CD4-positive, alpha-beta T cell (primary cell): ENCODE results near the gene SLC44A5. TPM values are rescaled to one million over a fixed set of nuclear protein-coding genes. Genes with fewer than 3 reads are reported as not detected.
"Not testable (repeated sequence)": the region's sequence is repeated elsewhere in the genome, so short reads cannot be mapped to it uniquely, and the experiment has no call there.

ENCODE experiments used
- ATAC-seq: fragments of 200-7000 bp; cut with Tn5 transposase; one replicate; pipeline ENCODE4 v1.10.0; 2022; ENCODE audit warnings: mild to moderate bottlenecking; ENCODE audit not compliant: poor library complexity
- CTCF ChIA-PET: fragments of 350-600 bp; sonication (Branson Sonifier 250); formaldehyde crosslinking; loops from one replicate; lab custom pipeline; 2021; ENCODE audit warnings: antibody characterized with exemption, inconsistent platforms; lab: Charles Lee
- POLR2A ChIA-PET: fragments of 350-600 bp; sonication (Branson Sonifier 250); formaldehyde crosslinking; loops from one replicate; lab custom pipeline; 2021; ENCODE audit warnings: antibody characterized with exemption, inconsistent platforms; lab: Charles Lee
- DNase-seq, 14 experiments: peaks; one replicate each; pipeline ENCODE4 v3.0.0-alpha.2; 2013 to 2020; ENCODE audit warnings: mixed read lengths in 2 of 14
- H3K27ac ChIP-seq, 2 donors: one replicate each; pipeline versions ENCODE4 v1.5.1 to v1.7.0; 2013; ENCODE audit warnings: low read length in 2 of 2, low read depth in 1 of 2, mild to moderate bottlenecking in 1 of 2
- H3K27me3 ChIP-seq, 2 experiments: 1 replicate in 1 of 2; 2 replicates in 1 of 2; pipeline versions ENCODE4 v1.6.1 to v1.7.0; 2013; ENCODE audit warnings: low read length in 2 of 2, control low read depth in 1 of 2, mild to moderate bottlenecking in 1 of 2, moderate library complexity in 1 of 2; ENCODE audit not compliant: insufficient read depth in 2 of 2, control insufficient read depth in 1 of 2
- H3K36me3 ChIP-seq: one replicate; pipeline ENCODE4 v1.6.1; 2013; ENCODE audit warnings: low read length, control low read depth; ENCODE audit not compliant: insufficient read depth
- H3K4me1 ChIP-seq: one replicate; pipeline ENCODE4 v1.6.1; 2013; ENCODE audit warnings: low read length, control low read depth; ENCODE audit not compliant: insufficient read depth
- H3K4me3 ChIP-seq: one replicate; pipeline ENCODE4 v1.5.1; 2013; ENCODE audit warnings: mild to moderate bottlenecking, low read length, moderate library complexity
- H3K9me3 ChIP-seq, 2 experiments: 1 replicate in 1 of 2; 2 replicates in 1 of 2; pipeline versions ENCODE4 v1.6.1 to v1.7.0; 2013; ENCODE audit warnings: low read length in 2 of 2, mild to moderate bottlenecking in 2 of 2, control low read depth in 1 of 2, moderate library complexity in 1 of 2; ENCODE audit not compliant: control insufficient read depth in 1 of 2, insufficient read depth in 1 of 2
- H3K27ac Mint-ChIP-seq: one replicate; pipeline ENCODE4 v1.8.0; 2020; ENCODE audit warnings: mixed read lengths
- H3K27me3 Mint-ChIP-seq: one replicate; pipeline ENCODE4 v1.8.0; 2021; ENCODE audit warnings: mixed read lengths
- H3K36me3 Mint-ChIP-seq: one replicate; pipeline ENCODE4 v1.8.0; 2021; ENCODE audit warnings: low read depth, mixed read lengths
- H3K4me1 Mint-ChIP-seq: one replicate; pipeline ENCODE4 v1.8.0; 2021; ENCODE audit warnings: low read depth, mixed read lengths
- H3K4me3 Mint-ChIP-seq: one replicate; pipeline ENCODE4 v1.8.0; 2020; ENCODE audit warnings: mild to moderate bottlenecking, mixed read lengths
- H3K9me3 Mint-ChIP-seq: one replicate; pipeline ENCODE4 v1.8.0; 2020; ENCODE audit warnings: mixed read lengths
- intact Hi-C, 2 experiments: fragments of 100-400 bp; cut with DNase I in 1 of 2; cut with micrococcal nuclease in 1 of 2; formaldehyde crosslinking; loops; one replicate each; pipeline versions ENCODE4 v1.15.1 to v1.9.0; 2023 to 2025; cut with DNase I, micrococcal nuclease
- total RNA-seq, 174 experiments: library from RNA in 2 of 174; stranded (reverse) in 2 of 174; gene quantifications; one replicate each; pipeline ENCODE4 v1.2.3 and lab custom pipeline; 2021 to 2026
- TF ChIP-seq, protein P1 (sequence below): fragments of 200-600 bp; IDR thresholded peaks from one replicate; pipeline ENCODE4 v1.8.0; 2022; ENCODE audit warnings: antibody characterized with exemption, mild to moderate bottlenecking

SLC44A5 gene
- total RNA-seq, 2 experiments from 2014 or later = not detected

DNA sequence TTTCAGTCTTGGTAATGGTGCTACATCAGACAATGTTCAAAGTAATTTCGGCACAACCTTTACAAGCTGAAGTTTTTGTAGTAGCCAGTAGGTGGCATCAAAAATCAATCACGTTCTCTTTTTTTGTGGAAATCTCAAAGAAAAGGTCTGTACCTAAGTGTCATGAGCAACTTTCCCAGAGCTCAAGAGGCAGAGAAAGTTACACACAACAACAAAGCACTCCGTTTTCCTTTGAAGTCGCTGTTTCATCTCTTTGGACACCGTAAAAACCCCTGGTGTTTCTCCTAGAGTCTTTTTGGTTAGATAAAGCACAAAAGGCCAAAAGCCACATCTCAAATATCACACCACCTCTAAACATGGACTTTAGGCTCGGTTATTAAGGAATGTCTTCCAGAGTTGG lies 345.1 kb downstream of the SLC44A5 start:
- intact Hi-C loops = loop anchor here in 1 of 2 experiments (10.0 kb wide), 1 partner anchor 1879 kb away; no protein-coding TSS in a partner anchor
- Histone ChIP-seq H3K9me3 (no peaks in the 10 kb centered on the region), H3K4me1 (no peaks in the 10 kb centered on the region), H3K36me3 (no peaks in the 10 kb centered on the region), H3K27ac (no peak overlapping the region), H3K27me3 (no peaks in the 10 kb centered on the region), H3K4me3 (no peak overlapping the region)
- ATAC-seq (no peak), DNase-seq (peak in 2 of 14 experiments; percentile 20 to 36)
- Mint-ChIP-seq H3K27me3 (no peaks in the 10 kb centered on the region), H3K4me1 (no peaks in the 10 kb centered on the region), H3K27ac (no peak overlapping the region), H3K36me3 (no peaks in the 10 kb centered on the region), H3K4me3 (no peak overlapping the region), H3K9me3 (no peaks in the 10 kb centered on the region)
- ChIA-PET CTCF (interaction anchor here (0.6 to 1.0 kb wide), 2 partner anchors 11 to 366 kb away, joined by 3 to 5 read pairs; no protein-coding TSS in a partner anchor), POLR2A (no interaction called here)
- TF ChIP-seq, protein P1, sequence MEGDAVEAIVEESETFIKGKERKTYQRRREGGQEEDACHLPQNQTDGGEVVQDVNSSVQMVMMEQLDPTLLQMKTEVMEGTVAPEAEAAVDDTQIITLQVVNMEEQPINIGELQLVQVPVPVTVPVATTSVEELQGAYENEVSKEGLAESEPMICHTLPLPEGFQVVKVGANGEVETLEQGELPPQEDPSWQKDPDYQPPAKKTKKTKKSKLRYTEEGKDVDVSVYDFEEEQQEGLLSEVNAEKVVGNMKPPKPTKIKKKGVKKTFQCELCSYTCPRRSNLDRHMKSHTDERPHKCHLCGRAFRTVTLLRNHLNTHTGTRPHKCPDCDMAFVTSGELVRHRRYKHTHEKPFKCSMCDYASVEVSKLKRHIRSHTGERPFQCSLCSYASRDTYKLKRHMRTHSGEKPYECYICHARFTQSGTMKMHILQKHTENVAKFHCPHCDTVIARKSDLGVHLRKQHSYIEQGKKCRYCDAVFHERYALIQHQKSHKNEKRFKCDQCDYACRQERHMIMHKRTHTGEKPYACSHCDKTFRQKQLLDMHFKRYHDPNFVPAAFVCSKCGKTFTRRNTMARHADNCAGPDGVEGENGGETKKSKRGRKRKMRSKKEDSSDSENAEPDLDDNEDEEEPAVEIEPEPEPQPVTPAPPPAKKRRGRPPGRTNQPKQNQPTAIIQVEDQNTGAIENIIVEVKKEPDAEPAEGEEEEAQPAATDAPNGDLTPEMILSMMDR = peak; percentile 14

DNA sequence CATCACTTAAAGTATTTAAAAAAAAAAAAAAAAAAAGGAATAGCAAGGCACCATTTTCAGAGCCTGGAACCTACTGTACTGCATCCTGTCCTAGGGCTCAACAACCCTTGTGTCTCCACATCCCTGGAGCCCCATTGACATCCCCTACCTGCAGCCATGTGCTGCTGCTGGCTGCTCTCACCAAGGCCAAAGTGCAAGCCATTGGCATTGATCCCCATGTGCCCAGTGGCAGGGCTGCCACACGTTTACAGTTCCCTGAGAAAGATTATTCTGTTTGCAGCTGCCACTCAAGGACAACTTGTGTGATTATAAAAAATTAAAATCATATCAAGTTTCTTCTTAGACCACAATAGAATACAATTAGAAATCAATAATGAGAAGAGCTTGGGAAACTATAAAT lies 346.8 kb downstream of the SLC44A5 start:
- H3K4me1 ChIP-seq = no peaks in the 10 kb centered on the region
- POLR2A ChIA-PET = no interaction called here
- H3K4me3 ChIP-seq = no peak overlapping the region
- H3K36me3 ChIP-seq = no peaks in the 10 kb centered on the region
- no peak overlapping the region for H3K27ac ChIP-seq
- no peak overlapping the region for H3K27ac Mint-ChIP-seq
- H3K4me1 Mint-ChIP-seq = no peaks in the 10 kb centered on the region
- H3K4me3 Mint-ChIP-seq = no peak overlapping the region
- H3K9me3 Mint-ChIP-seq = no peaks in the 10 kb centered on the region
- TF ChIP-seq, protein P1 = no peak
- no peaks in the 10 kb centered on the region for H3K9me3 ChIP-seq
- CTCF ChIA-PET = no interaction called here
- ATAC-seq = no peak
- peaks cover 3% of the 10 kb centered on the region for H3K27me3 Mint-ChIP-seq
- no peaks in the 10 kb centered on the region for H3K27me3 ChIP-seq
- intact Hi-C loops = loop anchor here in 1 of 2 experiments (10.0 kb wide), 1 partner anchor 1881 kb away; no protein-coding TSS in a partner anchor
- H3K36me3 Mint-ChIP-seq = no peaks in the 10 kb centered on the region
- no peak for DNase-seq

DNA sequence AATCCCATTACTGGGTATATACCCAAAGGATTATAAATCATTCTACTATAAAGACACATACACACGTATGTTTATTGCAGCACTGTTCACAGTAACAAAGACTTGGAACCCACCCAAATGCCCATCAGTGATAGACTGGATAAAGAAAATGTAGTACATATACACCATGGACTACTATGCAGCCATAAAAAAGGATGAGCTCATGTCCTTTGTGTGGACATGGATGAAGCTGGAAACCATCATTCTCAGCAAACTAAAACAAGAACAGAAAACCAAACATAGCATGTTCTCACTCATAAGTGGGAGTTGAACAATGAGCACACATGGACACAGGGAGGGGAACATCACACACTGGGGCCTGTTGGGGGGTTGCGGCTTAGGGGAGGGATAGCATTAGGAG lies 347.3 kb downstream of the SLC44A5 start:
- intact Hi-C loops = loop anchor here in 1 of 2 experiments (10.0 kb wide), 1 partner anchor 1881 kb away; no protein-coding TSS in a partner anchor
- CTCF ChIA-PET, ATAC-seq, H3K27me3 ChIP-seq, H3K36me3 Mint-ChIP-seq, POLR2A ChIA-PET, H3K4me3 ChIP-seq, H3K4me3 Mint-ChIP-seq, DNase-seq, H3K27me3 Mint-ChIP-seq, H3K9me3 Mint-ChIP-seq, H3K27ac Mint-ChIP-seq, H3K4me1 Mint-ChIP-seq, H3K27ac ChIP-seq, H3K4me1 ChIP-seq, H3K9me3 ChIP-seq, H3K36me3 ChIP-seq: not testable (repeated sequence)

DNA sequence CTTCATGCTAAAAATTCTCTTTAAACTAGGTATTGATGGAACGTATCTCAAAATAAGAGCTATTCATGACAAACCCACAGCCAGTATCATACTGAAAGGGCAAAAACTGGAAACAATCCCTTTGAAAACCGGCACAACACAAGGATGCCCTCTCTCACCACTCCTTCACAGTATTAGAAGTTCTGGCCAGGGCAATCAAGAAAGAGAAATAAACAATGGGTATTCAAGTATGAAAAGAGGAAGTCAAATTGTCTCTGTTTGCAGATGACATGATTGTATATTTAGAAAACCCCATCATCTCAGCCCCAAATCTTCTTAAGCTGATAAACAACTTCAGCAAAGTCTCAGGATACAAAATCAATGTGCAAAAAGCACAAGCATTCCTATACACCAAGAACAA lies 349.0 kb downstream of the SLC44A5 start:
- H3K27me3 Mint-ChIP-seq, H3K4me1 Mint-ChIP-seq, H3K27ac ChIP-seq, H3K27me3 ChIP-seq, H3K4me3 ChIP-seq, H3K4me1 ChIP-seq, H3K36me3 Mint-ChIP-seq, ATAC-seq, CTCF ChIA-PET, H3K9me3 Mint-ChIP-seq, POLR2A ChIA-PET, H3K27ac Mint-ChIP-seq, H3K4me3 Mint-ChIP-seq, H3K9me3 ChIP-seq, H3K36me3 ChIP-seq, DNase-seq: not testable (repeated sequence)
- intact Hi-C loops = loop anchor here in 1 of 2 experiments (10.0 kb wide), 1 partner anchor 1883 kb away; no protein-coding TSS in a partner anchor
